Chondrocyte (in vitro differentiated cells): ENCODE data around the gene ARMH1. TPM values are rescaled to one million over a fixed set of nuclear protein-coding genes. Genes with fewer than 3 reads are reported as not detected.
A peak's percentile ranks its signal among the peaks of the same experiment; 100 is the strongest.

ENCODE experiments used
- DNase-seq: peaks from one replicate; pipeline ENCODE4 v3.0.0; 2021; ENCODE audit warnings: mixed read lengths, low spot score
- H3K27ac Mint-ChIP-seq: one replicate; pipeline ENCODE4 v1.8.0; 2021; ENCODE audit warnings: mild to moderate bottlenecking, moderate library complexity, mixed read lengths; ENCODE audit not compliant: unreplicated experiment
- H3K27me3 Mint-ChIP-seq: 2 replicates; pipeline ENCODE4 v1.8.0; 2021; ENCODE audit warnings: low read depth, mixed read lengths
- H3K36me3 Mint-ChIP-seq: 2 replicates; pipeline ENCODE4 v1.8.0; 2021; ENCODE audit warnings: low read depth, mixed read lengths
- H3K4me1 Mint-ChIP-seq: 2 replicates; pipeline ENCODE4 v1.8.0; 2021; ENCODE audit warnings: low read depth, mild to moderate bottlenecking, mixed read lengths
- H3K4me3 Mint-ChIP-seq: one replicate; pipeline ENCODE4 v1.8.0; 2021; ENCODE audit warnings: mild to moderate bottlenecking, moderate library complexity, mixed read lengths; ENCODE audit not compliant: unreplicated experiment
- H3K9me3 Mint-ChIP-seq: 2 replicates; pipeline ENCODE4 v1.8.0; 2021; ENCODE audit warnings: low read depth, mixed read lengths
- total RNA-seq: library from RNA; stranded (reverse); gene quantifications from 3 replicates; pipeline ENCODE4 v1.2.1, GENCODE V29; 2021
- TF ChIP-seq, protein P1 (sequence below): fragments of 200-600 bp; sonication (generic); IDR thresholded peaks from 2 replicates; pipeline ENCODE4 v1.5.0; 2021; ENCODE audit warnings: antibody characterized with exemption, mild to moderate bottlenecking, moderate library complexity

Gene ARMH1
- total RNA-seq, 1 donor from 2014 or later = 1.3 TPM

DNA sequence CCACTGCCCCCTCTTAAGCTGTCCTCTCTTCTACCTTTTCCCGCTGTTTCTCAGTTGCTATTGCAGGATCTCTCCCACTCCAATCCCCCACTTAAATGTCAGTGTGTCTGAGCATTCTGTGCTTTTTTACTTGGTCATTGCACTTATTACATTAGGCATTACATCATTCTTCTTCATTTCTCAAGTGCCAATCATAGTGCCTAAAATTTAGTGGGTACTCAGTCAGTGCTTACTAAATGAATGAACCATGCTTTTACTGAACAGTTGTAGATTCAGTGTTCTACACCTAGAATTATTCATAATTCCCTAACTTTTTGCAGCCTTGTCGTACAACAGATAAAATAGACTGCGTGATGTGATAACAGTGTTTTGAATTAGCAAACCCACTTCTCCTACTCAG lies 19.4 kb downstream of the ARMH1 start:
- Mint-ChIP-seq H3K36me3 (peaks cover 4% of the 10 kb centered on the region), H3K27ac (no peak overlapping the region)

DNA sequence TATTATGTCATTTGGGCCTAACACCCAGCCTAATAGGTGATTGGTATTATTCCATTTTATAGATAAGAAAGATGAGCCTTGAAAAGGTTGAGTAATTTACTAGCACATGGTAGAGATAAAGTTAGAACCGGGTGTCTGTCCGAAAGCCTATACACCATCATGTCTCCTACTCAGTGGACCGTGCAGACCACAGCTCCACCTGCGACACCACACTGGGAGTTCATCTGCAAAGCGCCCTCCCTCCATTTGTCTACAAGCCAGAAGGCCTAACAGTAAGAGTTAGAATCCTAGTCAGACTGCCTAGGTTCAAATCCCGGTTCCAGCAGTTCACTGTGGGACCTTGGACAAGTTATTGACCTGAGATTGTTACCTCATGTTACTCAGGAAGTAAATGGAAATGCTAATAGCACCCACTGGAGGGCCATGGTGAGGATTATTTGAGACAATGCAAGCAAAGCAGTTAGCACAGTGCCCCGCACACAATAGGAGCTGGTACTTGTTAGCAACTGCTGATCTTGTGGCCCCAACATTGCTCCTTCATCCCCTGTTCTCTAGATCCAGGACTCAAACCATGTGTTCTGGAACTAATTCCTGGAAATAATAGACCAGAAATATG lies 20.5 kb downstream of the ARMH1 start:
- TF ChIP-seq, protein P1, sequence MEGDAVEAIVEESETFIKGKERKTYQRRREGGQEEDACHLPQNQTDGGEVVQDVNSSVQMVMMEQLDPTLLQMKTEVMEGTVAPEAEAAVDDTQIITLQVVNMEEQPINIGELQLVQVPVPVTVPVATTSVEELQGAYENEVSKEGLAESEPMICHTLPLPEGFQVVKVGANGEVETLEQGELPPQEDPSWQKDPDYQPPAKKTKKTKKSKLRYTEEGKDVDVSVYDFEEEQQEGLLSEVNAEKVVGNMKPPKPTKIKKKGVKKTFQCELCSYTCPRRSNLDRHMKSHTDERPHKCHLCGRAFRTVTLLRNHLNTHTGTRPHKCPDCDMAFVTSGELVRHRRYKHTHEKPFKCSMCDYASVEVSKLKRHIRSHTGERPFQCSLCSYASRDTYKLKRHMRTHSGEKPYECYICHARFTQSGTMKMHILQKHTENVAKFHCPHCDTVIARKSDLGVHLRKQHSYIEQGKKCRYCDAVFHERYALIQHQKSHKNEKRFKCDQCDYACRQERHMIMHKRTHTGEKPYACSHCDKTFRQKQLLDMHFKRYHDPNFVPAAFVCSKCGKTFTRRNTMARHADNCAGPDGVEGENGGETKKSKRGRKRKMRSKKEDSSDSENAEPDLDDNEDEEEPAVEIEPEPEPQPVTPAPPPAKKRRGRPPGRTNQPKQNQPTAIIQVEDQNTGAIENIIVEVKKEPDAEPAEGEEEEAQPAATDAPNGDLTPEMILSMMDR = no peak

More for the DNA sequence above, 19.4 kb downstream of the ARMH1 start:
- TF ChIP-seq, protein P1 = no peak
- Mint-ChIP-seq H3K27me3 (peaks cover 3% of the 10 kb centered on the region), H3K9me3 (no peaks in the 10 kb centered on the region), H3K4me1 (no peaks in the 10 kb centered on the region), H3K4me3 (no peak overlapping the region)
- DNase-seq = no peak

DNA sequence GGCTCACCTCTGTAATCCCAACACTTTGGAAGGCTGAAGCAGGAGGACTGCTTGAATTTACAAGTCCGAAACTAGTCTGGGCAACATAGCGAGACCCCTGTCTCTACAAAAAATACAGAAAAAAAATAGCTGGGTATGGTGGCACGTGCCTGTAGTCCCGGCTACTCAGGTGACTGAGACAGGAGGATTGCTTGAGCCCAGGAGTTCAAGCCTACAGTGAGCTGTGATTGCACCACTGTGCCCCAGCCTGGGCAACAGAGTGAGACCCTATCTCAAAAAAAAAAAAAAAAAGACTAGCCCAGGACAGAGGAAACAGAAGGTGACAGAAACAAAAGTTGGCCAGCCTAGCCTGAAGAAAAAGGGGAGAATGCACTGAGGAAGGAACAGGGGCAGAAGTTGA lies 21.2 kb downstream of the ARMH1 start:
- TF ChIP-seq, protein P1 = no peak
- H3K4me1 Mint-ChIP-seq = no peaks in the 10 kb centered on the region
- DNase-seq = no peak

More for the DNA sequence above, 20.5 kb downstream of the ARMH1 start:
- Mint-ChIP-seq H3K27ac (no peak overlapping the region), H3K4me3 (no peak overlapping the region), H3K27me3 (peaks cover 3% of the 10 kb centered on the region), H3K9me3 (no peaks in the 10 kb centered on the region), H3K36me3 (peaks cover 4% of the 10 kb centered on the region), H3K4me1 (no peaks in the 10 kb centered on the region)
- no peak for DNase-seq

DNA sequence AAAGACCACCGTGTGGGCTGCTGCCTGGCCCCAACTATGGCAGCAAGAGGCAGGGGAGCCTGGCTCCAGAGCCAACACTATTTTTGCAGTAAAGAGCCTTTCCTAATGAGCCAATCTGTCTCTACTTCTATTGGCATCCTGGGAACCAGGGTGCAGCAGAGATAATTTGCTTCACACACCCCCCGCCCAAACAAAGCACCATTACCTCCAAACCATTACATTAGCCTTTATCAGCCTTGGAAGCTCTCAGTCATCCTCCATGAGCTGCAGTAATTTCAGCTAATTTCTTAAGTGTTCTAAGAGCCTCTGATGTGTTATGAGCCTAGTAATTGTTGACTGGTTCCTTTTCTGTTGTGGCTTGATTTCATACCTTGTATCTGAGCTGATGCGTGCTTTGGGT lies 21.6 kb downstream of the ARMH1 start:
- DNase-seq = peak; percentile 24
- peaks cover 4% of the 10 kb centered on the region for H3K36me3 Mint-ChIP-seq
- H3K4me1 Mint-ChIP-seq = no peaks in the 10 kb centered on the region
- H3K27me3 Mint-ChIP-seq = peaks cover 3% of the 10 kb centered on the region
- TF ChIP-seq, protein P1 = no peak
- no peaks in the 10 kb centered on the region for H3K9me3 Mint-ChIP-seq
- no peak overlapping the region for H3K4me3 Mint-ChIP-seq
- no peak overlapping the region for H3K27ac Mint-ChIP-seq

More for the DNA sequence above, 21.2 kb downstream of the ARMH1 start:
- Mint-ChIP-seq H3K36me3 (peaks cover 4% of the 10 kb centered on the region), H3K27ac (no peak overlapping the region), H3K27me3 (peaks cover 3% of the 10 kb centered on the region), H3K9me3 (no peaks in the 10 kb centered on the region), H3K4me3 (no peak overlapping the region)

DNA sequence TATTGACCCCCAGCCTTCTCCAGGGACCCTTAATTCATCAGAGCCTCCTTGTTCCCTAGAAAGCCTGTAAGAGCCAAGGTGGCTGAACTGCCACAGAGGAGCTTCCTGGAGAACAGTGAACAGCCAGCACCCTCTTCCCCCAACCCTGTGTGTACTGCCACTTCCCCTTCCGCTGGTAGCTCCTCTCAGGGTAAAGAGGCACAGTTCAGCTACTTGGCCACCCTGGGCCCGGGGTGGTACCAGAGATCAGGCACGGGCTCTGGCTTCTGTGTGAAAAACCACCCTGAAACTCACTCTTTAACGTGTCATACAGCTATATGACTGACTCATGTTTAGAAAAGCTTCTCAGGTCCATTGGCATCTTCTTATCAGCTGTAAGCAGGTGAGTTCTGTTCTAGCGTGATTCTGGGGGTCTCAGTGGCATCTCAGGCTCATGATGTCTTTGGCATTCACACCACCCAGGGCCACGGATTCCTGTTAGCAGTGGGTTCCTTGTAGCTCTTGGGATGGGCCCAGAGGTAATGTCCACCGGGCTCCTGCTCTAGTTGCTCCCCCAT lies 22.4 kb downstream of the ARMH1 start:
- TF ChIP-seq, protein P1 = no peak
- no peaks in the 10 kb centered on the region for H3K36me3 Mint-ChIP-seq
- H3K27me3 Mint-ChIP-seq = no peaks in the 10 kb centered on the region
- no peak for DNase-seq
- no peaks in the 10 kb centered on the region for H3K4me1 Mint-ChIP-seq
- H3K9me3 Mint-ChIP-seq = no peaks in the 10 kb centered on the region
- no peak overlapping the region for H3K27ac Mint-ChIP-seq
- no peak overlapping the region for H3K4me3 Mint-ChIP-seq
